ENCODE results near the gene DENND1A.

DNA sequence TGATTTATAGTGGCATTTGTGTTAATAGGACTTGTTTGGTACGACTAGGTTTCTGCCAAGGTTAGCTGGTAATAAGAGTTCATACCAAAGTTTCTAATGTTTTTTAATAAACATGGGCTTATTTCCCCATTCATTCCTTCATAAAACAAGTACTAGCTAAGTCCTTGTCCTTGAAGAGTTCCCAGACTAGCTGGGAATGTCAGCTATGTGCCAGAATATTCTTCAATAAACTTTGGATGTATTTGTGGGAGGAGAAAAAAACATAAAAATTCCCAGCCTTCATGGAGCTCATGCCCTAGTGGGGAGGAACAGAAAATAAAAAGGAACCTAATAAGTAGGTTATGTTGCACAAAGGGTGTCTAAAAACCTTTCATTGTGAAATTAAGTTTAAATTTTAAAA lies 176.9 kb downstream of the DENND1A start:
- no peak for TF ChIP-seq EZH2 (IDR thresholded peaks at IDR 0.05)
- TF ChIP-seq, protein P1, sequence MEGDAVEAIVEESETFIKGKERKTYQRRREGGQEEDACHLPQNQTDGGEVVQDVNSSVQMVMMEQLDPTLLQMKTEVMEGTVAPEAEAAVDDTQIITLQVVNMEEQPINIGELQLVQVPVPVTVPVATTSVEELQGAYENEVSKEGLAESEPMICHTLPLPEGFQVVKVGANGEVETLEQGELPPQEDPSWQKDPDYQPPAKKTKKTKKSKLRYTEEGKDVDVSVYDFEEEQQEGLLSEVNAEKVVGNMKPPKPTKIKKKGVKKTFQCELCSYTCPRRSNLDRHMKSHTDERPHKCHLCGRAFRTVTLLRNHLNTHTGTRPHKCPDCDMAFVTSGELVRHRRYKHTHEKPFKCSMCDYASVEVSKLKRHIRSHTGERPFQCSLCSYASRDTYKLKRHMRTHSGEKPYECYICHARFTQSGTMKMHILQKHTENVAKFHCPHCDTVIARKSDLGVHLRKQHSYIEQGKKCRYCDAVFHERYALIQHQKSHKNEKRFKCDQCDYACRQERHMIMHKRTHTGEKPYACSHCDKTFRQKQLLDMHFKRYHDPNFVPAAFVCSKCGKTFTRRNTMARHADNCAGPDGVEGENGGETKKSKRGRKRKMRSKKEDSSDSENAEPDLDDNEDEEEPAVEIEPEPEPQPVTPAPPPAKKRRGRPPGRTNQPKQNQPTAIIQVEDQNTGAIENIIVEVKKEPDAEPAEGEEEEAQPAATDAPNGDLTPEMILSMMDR (IDR thresholded peaks at IDR 0.05): no peak
- TF ChIP-seq EZH2phosphoT487 (IDR thresholded peaks at IDR 0.05): no peak
